Panc1 (cell line): ENCODE data around the gene CHCHD3. TPM values are rescaled to one million over a fixed set of nuclear protein-coding genes. Genes with fewer than 3 reads are reported as not detected.

Experiments used
- ATAC-seq: fragments of 200-7000 bp; cut with Tn5 transposase; 2 replicates; pipeline ENCODE4 v1.9.1; 2020; ENCODE audit warnings: mild to moderate bottlenecking, moderate library complexity
- BruUV-seq: library from RNA; stranded (reverse); fragments of 400-500 nt; replicated peaks from 2 replicates; lab custom pipeline; 2021; lab: Mats Ljungman, UMichigan
- CTCF ChIA-PET: fragments of 300-600 bp; sonication (Branson Sonifier 250); formaldehyde crosslinking; loops from one replicate; lab custom pipeline; 2022; ENCODE audit warnings: antibody characterized with exemption; lab: Charles Lee
- POLR2A ChIA-PET: fragments of 300-600 bp; sonication (Branson Sonifier 250); formaldehyde crosslinking; loops from one replicate; lab custom pipeline; 2022; ENCODE audit warnings: antibody characterized with exemption; lab: Charles Lee
- DNase-seq: peaks from one replicate; pipeline ENCODE4 v3.0.0-alpha.2; 2010; ENCODE audit warnings: low read depth, low spot score
- H3K27ac ChIP-seq: 2 replicates; pipeline ENCODE4 v1.5.1; 2011; ENCODE audit warnings: mild to moderate bottlenecking, low read length, inconsistent platforms
- H3K27me3 ChIP-seq: fragments of 200-500 bp; sonication (Bioruptor generic); 2 replicates; pipeline ENCODE4 v1.6.0; 2014; ENCODE audit warnings: low read length, inconsistent platforms; ENCODE audit not compliant: control insufficient read depth, insufficient read depth
- H3K36me3 ChIP-seq: fragments of 200-500 bp; sonication (Bioruptor generic); 2 replicates; pipeline ENCODE4 v1.5.1; 2014; ENCODE audit warnings: inconsistent platforms, mild to moderate bottlenecking, low read length, moderate library complexity; ENCODE audit not compliant: control insufficient read depth, insufficient read depth
- H3K4me1 ChIP-seq: 2 replicates; pipeline ENCODE4 v1.5.1; 2011; ENCODE audit warnings: inconsistent platforms, mild to moderate bottlenecking, low read length, moderate library complexity; ENCODE audit not compliant: control insufficient read depth, insufficient read depth
- H3K4me3 ChIP-seq, 2 experiments: 2 replicates each; pipeline ENCODE4 v1.5.1; 2011 to 2012; ENCODE audit warnings: low read depth in 2 of 2, low read length in 2 of 2, mild to moderate bottlenecking in 2 of 2, inconsistent platforms in 1 of 2, moderate library complexity in 1 of 2
- H3K9me3 ChIP-seq: fragments of 200-500 bp; sonication (Bioruptor generic); 2 replicates; pipeline ENCODE4 v1.5.1; 2014; ENCODE audit warnings: low read depth, mild to moderate bottlenecking, inconsistent platforms, low read length, moderate library complexity; ENCODE audit not compliant: control insufficient read depth, insufficient read depth
- CTCF ChIP-seq: fragments of 450-650 bp; IDR thresholded peaks from 2 replicates; pipeline ENCODE4 v1.5.1; 2017; ENCODE audit warnings: mild to moderate bottlenecking
- POLR2AphosphoS5 ChIP-seq: IDR thresholded peaks from 2 replicates; pipeline ENCODE4 v1.6.1; 2012; ENCODE audit warnings: mild to moderate bottlenecking, low read depth, low read length, moderate library complexity
- REST ChIP-seq, 2 experiments: IDR thresholded peaks; 2 replicates each; pipeline ENCODE4 v1.6.1; 2011 to 2012; ENCODE audit warnings: low read depth in 2 of 2, control low read depth in 1 of 2, low read length in 1 of 2, mild to moderate bottlenecking in 1 of 2, moderate library complexity in 1 of 2; ENCODE audit not compliant: insufficient read depth in 1 of 2
- SIN3A ChIP-seq: IDR thresholded peaks from 2 replicates; pipeline ENCODE4 v1.6.1; 2012; ENCODE audit warnings: low read depth, mild to moderate bottlenecking, low read length, moderate library complexity, borderline replicate concordance; ENCODE audit not compliant: insufficient read depth
- TCF7L2 ChIP-seq: IDR thresholded peaks from 2 replicates; pipeline ENCODE4 v1.6.1; 2011; ENCODE audit warnings: mild to moderate bottlenecking, low read depth, low read length, inconsistent platforms
- in situ Hi-C: cut with HindIII; loops from 2 replicates; pipeline ENCODE4 v1.10.0; 2016; ENCODE audit warnings: low sequenced_read_pairs, low pct_unique_long_range_greater_than_20kb
- intact Hi-C: fragments of 100-400 bp; cut with micrococcal nuclease; formaldehyde crosslinking; loops from one replicate; pipeline ENCODE4 v1.10.0; 2022; ENCODE audit not compliant: unreplicated experiment
- total RNA-seq: library from RNA; stranded (reverse); gene quantifications from one replicate; pipeline ENCODE4 v1.2.1, GENCODE V29; 2021; ENCODE audit not compliant: unreplicated experiment

CHCHD3 gene
- total RNA-seq, 1 experiment from 2014 or later = 109 TPM

- no peaks in the 10 kb centered on the region for H3K36me3 ChIP-seq
- H3K4me3 ChIP-seq = no peak overlapping the region
- no TSS peak for BruUV-seq
- H3K27ac ChIP-seq = no peak overlapping the region
- ATAC-seq (no peak), DNase-seq (no peak)
- POLR2A ChIA-PET = no interaction called here
- CTCF ChIA-PET = no interaction called here
- TF ChIP-seq SIN3A (no peak), POLR2AphosphoS5 (no peak), CTCF (no peak), REST (IDR thresholded peaks at IDR 0.05; ENCODE audit: insufficient read depth in 1 of 2, low read depth in 2 of 2, low read length in 1 of 2) (no peak), TCF7L2 (no peak)
- in situ Hi-C loops = no loop called here
- H3K27me3 ChIP-seq = no peaks in the 10 kb centered on the region
- no peaks in the 10 kb centered on the region for H3K4me1 ChIP-seq
- H3K9me3 ChIP-seq = no peaks in the 10 kb centered on the region
- intact Hi-C loops = no loop called here
Measured at GRCh38 chr7:132941905-132942304, 140.0 kb downstream of the CHCHD3 start.

- DNase-seq (no peak), ATAC-seq (no peak)
- CTCF ChIA-PET = no interaction called here
- H3K4me1 ChIP-seq = no peaks in the 10 kb centered on the region
- intact Hi-C loops = no loop called here
- H3K36me3 ChIP-seq = no peaks in the 10 kb centered on the region
- H3K27ac ChIP-seq = no peak overlapping the region
- in situ Hi-C loops = no loop called here
- POLR2A ChIA-PET = no interaction called here
- TF ChIP-seq SIN3A = no peak
- TF ChIP-seq POLR2AphosphoS5 = no peak
- no peak for TF ChIP-seq REST (IDR thresholded peaks at IDR 0.05; ENCODE audit: insufficient read depth in 1 of 2, low read depth in 2 of 2, low read length in 1 of 2)
- no peak for TF ChIP-seq CTCF
- TF ChIP-seq TCF7L2 = no peak
- H3K27me3 ChIP-seq = no peaks in the 10 kb centered on the region
- no peaks in the 10 kb centered on the region for H3K9me3 ChIP-seq
- H3K4me3 ChIP-seq = no peak overlapping the region
- BruUV-seq = no TSS peak
Measured at GRCh38 chr7:132941428-132941827, 140.5 kb downstream of the CHCHD3 start.
